MCF 10A (cell line): ENCODE results near the gene SYT13. TPM values are rescaled to one million over a fixed set of nuclear protein-coding genes. Genes with fewer than 3 reads are reported as not detected.

ENCODE experiments used
- BruUV-seq: library from RNA; stranded (reverse); fragments of 400-500 nt; replicated peaks from 2 replicates; lab custom pipeline; 2021; lab: Mats Ljungman, UMichigan
- CTCF ChIA-PET: fragments of 300-600 bp; sonication (Branson Sonifier 250); formaldehyde crosslinking; extraction: SDS; loops from one replicate; lab custom pipeline; 2021; ENCODE audit warnings: antibody characterized with exemption, inconsistent platforms; lab: Yijun Ruan, JAX
- POLR2A ChIA-PET: fragments of 300-600, 350-650 bp; sonication (Branson Sonifier 250); formaldehyde crosslinking; extraction: SDS; loops from one replicate; lab custom pipeline; 2020; ENCODE audit warnings: antibody characterized with exemption, inconsistent platforms; lab: Yijun Ruan, JAX
- DNase-seq: peaks from one replicate; pipeline ENCODE4 v3.0.0-alpha.2; 2018; ENCODE audit not compliant: unreplicated experiment
- H3K27ac Mint-ChIP-seq: one replicate; pipeline ENCODE4 v1.8.0; 2022; ENCODE audit warnings: mild to moderate bottlenecking, low read depth, mixed read lengths; ENCODE audit not compliant: unreplicated experiment
- H3K27me3 Mint-ChIP-seq: one replicate; pipeline ENCODE4 v1.8.0; 2022; ENCODE audit warnings: mixed read lengths; ENCODE audit not compliant: insufficient read depth, unreplicated experiment
- H3K36me3 Mint-ChIP-seq: one replicate; pipeline ENCODE4 v1.8.0; 2022; ENCODE audit warnings: mild to moderate bottlenecking, moderate library complexity, mixed read lengths; ENCODE audit not compliant: insufficient read depth, unreplicated experiment
- H3K4me1 Mint-ChIP-seq: one replicate; pipeline ENCODE4 v1.8.0; 2022; ENCODE audit warnings: mixed read lengths; ENCODE audit not compliant: insufficient read depth, unreplicated experiment
- H3K4me3 Mint-ChIP-seq: one replicate; pipeline ENCODE4 v1.8.0; 2022; ENCODE audit warnings: mild to moderate bottlenecking, moderate library complexity, mixed read lengths; ENCODE audit not compliant: unreplicated experiment
- H3K9me3 Mint-ChIP-seq: one replicate; pipeline ENCODE4 v1.8.0; 2022; ENCODE audit warnings: mixed read lengths; ENCODE audit not compliant: unreplicated experiment
- intact Hi-C: fragments of 100-400 bp; cut with micrococcal nuclease; formaldehyde crosslinking; loops from 2 replicates; pipeline ENCODE4 v1.14.1; 2022
- total RNA-seq: library from RNA; stranded (reverse); gene quantifications from 2 replicates; pipeline ENCODE4 v1.2.3, GENCODE V29; 2022
- TF ChIP-seq, protein P1 (sequence below): fragments of 200-600 bp; IDR thresholded peaks from one replicate; pipeline ENCODE4 v1.8.0; 2022; ENCODE audit warnings: antibody characterized with exemption, mild to moderate bottlenecking; ENCODE audit not compliant: unreplicated experiment

Gene SYT13
- total RNA-seq, 1 experiment from 2014 or later = not detected

DNA sequence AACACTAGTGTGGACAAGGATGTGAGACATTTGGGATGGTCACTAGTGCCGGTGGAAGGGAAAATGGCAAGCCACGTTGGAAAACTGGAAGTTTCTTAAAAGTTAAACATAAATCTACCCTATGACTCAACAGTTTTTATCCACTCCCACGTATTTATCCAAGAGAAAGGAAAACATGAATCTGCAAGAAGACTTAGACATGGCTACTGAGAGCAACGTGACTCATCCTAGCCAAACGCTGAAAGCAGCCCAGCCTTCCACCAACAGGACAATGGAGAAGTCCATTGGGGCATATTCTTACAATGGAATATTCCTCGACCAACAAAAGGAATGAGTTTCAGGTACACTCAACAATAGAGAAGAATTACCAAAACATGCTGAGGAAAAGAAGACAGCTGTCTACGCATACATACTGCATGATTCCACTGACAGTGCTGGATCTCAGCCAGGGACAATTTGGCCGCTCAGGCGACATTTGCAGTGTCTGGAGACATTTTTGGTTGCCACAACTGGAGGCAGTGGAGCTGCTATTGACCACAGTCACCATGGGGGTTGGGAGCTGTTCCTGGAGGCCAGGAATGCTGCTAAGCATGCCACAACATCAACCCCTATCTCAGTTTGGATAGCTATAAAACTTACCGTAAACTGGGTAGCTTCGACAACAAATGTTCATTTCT lies 21.2 kb downstream of the SYT13 start:
- TF ChIP-seq, protein P1, sequence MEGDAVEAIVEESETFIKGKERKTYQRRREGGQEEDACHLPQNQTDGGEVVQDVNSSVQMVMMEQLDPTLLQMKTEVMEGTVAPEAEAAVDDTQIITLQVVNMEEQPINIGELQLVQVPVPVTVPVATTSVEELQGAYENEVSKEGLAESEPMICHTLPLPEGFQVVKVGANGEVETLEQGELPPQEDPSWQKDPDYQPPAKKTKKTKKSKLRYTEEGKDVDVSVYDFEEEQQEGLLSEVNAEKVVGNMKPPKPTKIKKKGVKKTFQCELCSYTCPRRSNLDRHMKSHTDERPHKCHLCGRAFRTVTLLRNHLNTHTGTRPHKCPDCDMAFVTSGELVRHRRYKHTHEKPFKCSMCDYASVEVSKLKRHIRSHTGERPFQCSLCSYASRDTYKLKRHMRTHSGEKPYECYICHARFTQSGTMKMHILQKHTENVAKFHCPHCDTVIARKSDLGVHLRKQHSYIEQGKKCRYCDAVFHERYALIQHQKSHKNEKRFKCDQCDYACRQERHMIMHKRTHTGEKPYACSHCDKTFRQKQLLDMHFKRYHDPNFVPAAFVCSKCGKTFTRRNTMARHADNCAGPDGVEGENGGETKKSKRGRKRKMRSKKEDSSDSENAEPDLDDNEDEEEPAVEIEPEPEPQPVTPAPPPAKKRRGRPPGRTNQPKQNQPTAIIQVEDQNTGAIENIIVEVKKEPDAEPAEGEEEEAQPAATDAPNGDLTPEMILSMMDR = no peak
- Mint-ChIP-seq H3K27ac (peak overlapping the region; percentile 66), H3K4me3 (no peak overlapping the region), H3K27me3 (peaks cover 17% of the 10 kb centered on the region), H3K9me3 (no peaks in the 10 kb centered on the region), H3K4me1 (peaks cover 13% of the 10 kb centered on the region), H3K36me3 (no peaks in the 10 kb centered on the region)
- BruUV-seq = no TSS peak
- CTCF ChIA-PET = interaction anchor here (0.7 to 1.4 kb wide), 2 partner anchors 19 to 68 kb away, joined by 3 read pairs; no protein-coding TSS in a partner anchor
- peak; percentile 82 for DNase-seq
- POLR2A ChIA-PET = interaction anchor here (0.7 to 1.1 kb wide), 5 partner anchors 9 to 537 kb away, joined by 3 read pairs; no protein-coding TSS in a partner anchor
- intact Hi-C loops = no loop called here

DNA sequence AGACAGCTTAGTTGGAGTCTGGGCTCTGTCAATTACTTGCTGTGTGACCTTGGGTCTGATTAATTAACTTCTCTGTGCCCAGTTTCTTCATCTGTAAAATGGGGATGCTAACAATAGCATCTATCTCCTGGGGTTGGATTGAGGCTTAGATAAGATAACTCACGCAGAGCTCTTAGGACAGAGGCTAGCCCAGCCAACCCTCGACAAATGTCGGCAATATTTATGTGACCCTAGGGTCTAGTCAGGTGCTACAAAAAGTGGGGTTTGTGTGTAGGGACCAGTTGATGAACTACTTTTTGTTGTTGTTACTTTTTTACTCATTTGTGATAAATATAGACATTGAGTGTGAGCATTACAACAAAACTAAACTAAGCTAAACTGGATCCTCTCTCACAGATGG lies 22.4 kb downstream of the SYT13 start:
- TF ChIP-seq, protein P1 = no peak
- ChIA-PET CTCF (interaction anchor here (0.6 to 1.4 kb wide), 4 partner anchors 21 to 321 kb away, joined by 3 to 7 read pairs (median 4); no protein-coding TSS in a partner anchor), POLR2A (no interaction called here)
- intact Hi-C loops = no loop called here
- Mint-ChIP-seq H3K27ac (no peak overlapping the region), H3K9me3 (no peaks in the 10 kb centered on the region), H3K4me3 (no peak overlapping the region), H3K4me1 (peaks cover 21% of the 10 kb centered on the region), H3K27me3 (peaks cover 11% of the 10 kb centered on the region), H3K36me3 (no peaks in the 10 kb centered on the region)
- no peak for DNase-seq
- BruUV-seq = no TSS peak

DNA sequence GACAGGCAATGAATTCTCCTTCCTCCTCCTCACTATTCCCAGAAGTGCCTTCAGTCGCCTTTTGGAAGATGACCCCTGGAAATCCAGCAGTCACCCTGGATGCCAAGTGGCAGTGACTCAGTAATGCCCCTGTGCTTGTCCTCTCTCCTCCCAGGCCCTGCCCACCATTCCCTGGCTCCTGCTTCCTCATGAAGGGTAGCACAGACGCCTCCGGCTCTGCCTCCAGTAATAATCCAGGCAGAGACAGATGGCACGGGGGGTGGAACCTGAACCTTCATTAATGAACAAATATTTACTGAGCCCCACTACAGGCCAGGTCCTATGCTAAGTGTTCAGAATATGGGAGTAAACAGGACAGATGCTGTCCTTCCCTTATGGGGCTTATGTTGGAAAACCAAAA lies 23.2 kb downstream of the SYT13 start:
- CTCF ChIA-PET = no interaction called here
- H3K27ac Mint-ChIP-seq = no peak overlapping the region
- TF ChIP-seq, protein P1 = no peak
- H3K4me3 Mint-ChIP-seq = no peak overlapping the region
- H3K36me3 Mint-ChIP-seq = no peaks in the 10 kb centered on the region
- H3K27me3 Mint-ChIP-seq = peaks cover 2% of the 10 kb centered on the region
- intact Hi-C loops = no loop called here
- POLR2A ChIA-PET = interaction anchor here (0.6 kb wide), 1 partner anchor 120 kb away, joined by 3 read pairs; no protein-coding TSS in a partner anchor
- peaks cover 26% of the 10 kb centered on the region for H3K4me1 Mint-ChIP-seq
- no peak for DNase-seq
- no TSS peak for BruUV-seq
- no peaks in the 10 kb centered on the region for H3K9me3 Mint-ChIP-seq

DNA sequence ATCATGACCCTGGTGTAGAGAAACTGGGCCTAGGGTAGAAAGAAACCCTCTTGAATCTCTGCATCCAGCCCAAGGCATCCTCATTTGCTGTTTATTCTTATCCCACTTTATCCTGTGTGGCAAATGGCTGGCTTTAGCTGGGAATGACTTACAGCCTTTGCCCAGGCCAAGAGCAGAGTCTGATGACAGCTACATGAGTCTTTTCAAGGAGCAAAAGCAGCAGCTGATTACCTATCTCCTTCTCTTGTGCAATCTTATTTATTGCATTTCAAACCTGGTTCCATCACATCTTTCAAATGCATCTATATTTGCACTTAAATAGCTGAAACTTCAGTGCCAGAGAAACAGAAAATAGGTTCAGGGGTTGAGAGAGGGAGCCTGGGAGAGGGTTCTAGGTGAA lies 26.1 kb downstream of the SYT13 start:
- Mint-ChIP-seq H3K27ac (no peak overlapping the region), H3K36me3 (no peaks in the 10 kb centered on the region), H3K4me1 (peaks cover 25% of the 10 kb centered on the region), H3K27me3 (no peaks in the 10 kb centered on the region), H3K4me3 (no peak overlapping the region), H3K9me3 (no peaks in the 10 kb centered on the region)
- peak; percentile 9 for DNase-seq
- ChIA-PET CTCF (interaction anchor here (0.5 to 0.6 kb wide), 2 partner anchors 149 to 638 kb away, joined by 3 read pairs; no protein-coding TSS in a partner anchor), POLR2A (interaction anchor here (0.9 kb wide), 1 partner anchor 18 kb away, joined by 3 read pairs; no protein-coding TSS in a partner anchor)
- TF ChIP-seq, protein P1 = no peak
- no TSS peak for BruUV-seq
- intact Hi-C loops = no loop called here
